Inferior parietal cortex (tissue), 1 donor: ENCODE results near the gene SAMD10.

Source experiments
- DNase-seq: peaks from one replicate; pipeline ENCODE4 v3.0.0-alpha.2; 2016; ENCODE audit errors: extremely low spot score

Gene SAMD10

DNA sequence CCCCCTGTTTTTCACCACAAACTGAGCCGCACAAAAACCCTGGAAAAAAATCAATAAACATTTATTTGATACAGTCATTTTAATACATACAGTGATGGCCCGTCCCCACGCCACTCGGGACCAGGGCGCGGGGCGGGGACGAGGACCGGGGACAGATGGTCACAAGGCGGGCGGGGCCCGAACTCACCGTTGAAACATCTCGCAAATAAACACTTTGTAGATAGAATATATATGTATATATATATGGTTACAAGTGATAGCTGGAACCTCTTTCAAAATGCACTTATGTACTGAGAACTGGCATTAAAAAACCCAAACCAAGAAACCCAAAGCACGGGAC lies 22.8 kb downstream of the SAMD10 start:
- DNase-seq = no peak

DNA sequence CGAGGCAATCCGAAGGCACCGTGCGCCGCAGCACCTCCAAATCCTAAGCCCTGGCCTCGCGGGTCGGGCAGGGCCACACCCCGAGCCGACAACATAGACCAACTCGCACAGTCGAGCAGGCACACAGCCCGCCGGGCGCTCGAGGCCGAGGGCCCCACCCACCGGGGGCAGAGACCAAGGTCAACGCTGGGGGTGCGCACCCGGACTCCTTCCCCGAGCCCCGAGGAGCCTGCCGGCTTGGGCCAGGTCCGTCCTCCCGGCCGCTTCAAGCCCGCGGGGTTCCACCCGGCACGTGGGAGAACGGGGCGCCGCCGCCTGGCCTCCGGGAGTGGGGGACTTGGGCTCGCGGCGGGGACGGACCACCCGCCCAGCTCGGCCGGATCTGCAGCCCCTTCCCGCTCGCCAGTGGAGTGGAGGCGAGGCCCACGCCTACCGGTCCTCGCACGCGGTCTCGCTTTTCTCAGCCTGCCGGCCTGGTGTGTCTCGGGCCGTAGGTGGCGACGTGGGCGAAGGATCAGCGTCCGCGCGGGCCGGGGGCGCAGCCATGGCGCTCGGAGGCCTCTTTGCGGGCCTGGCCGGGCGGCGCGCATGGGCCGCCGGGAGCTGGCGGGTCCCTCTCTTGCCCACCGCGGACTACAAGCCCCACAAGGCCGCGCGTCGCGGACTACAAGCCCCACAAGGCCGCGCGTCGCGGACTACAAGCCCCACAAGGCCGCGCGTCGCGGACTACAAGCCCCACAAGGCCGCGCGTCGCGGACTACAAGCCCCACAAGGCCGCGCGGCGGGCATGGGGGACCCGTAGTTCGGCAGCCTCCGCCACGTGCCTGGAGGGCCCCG lies 23.4 kb downstream of the SAMD10 start, which contains the start of gene UCKL1:
Gene UCKL1, minus strand, starts transcription at position 590 of the 837 bp plus-strand sequence. Its CDS starts 44 bp downstream, at position 546.
- peak; percentile 77 for DNase-seq

DNA sequence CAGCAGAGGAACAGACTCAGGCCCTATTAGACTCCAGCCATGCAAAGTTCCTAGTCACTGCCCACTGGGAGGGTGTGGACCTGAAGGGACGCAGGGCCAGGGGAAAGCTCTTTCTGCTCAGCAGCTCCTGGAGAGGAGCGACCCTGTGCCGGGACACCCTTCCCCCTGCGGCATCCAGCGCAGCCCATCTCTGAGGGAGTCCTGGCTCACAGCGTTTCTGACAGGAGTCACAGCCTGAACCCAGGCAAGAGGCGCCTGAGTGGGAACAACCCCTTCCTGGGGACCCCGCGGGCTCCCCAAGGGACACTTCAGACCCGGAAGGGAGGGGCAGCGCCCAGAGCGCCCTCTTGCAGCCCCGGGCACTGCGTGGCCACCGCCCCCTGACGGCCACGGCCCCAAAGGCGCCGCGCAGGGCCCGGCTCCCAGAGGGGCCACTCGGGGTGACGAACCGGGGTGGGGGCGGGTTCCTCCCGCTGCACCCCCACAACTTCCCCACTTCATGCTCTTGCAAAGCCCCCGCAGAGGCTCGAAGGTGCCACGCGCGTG lies 24.1 kb downstream of the SAMD10 start:
- peak; percentile 24 for DNase-seq

DNA sequence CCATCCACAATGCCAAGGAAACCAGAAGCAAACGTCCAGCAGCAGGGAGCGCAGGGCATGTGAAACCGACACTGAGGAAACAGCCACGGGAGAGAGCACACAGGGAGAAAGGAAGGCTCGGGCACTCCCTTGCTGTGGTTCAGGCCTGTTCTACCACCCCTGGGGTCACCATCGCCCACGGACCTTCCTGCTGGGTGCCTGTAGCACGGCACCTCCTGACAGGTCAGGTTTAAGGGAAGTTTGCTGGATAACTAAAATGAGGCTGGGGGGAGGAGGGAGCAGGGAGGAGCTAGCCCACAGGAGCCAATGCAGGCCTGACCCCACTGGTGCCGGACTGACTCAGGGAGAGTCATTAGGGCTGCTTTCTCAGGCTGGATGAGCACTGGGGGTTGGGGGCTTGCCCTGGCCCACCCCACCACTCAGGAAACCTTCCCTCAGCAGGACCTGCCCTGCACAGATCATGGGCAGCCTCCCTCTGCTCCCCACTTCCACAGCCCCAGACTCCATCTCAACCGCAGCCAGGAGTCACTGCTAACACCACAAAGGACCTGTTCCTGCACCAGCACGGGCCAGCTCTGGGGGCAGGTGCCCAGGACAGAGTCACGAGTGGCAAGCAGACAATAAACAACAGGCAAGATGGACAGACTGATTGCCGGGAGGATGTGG lies 25.5 kb downstream of the SAMD10 start:
- DNase-seq = no peak

DNA sequence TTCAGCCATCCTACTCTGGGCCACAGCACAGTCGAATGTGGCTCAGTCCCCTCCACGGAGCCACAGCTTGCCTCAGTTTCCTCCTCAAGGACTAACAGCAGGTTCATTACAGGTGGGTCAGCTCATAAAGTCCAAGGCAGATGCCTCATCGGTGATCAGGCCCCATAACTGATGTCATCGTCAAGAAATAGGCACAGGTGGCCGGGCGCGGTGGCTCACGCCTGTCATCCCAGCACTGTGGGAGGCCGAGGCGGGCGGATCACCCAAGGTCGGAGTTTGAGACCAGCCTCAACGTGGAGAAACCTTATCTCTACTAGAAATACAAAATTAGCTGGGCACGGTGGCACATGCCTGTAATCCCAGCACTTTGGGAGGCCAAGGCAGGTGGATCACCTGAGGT lies 26.7 kb downstream of the SAMD10 start:
- DNase-seq = no peak

DNA sequence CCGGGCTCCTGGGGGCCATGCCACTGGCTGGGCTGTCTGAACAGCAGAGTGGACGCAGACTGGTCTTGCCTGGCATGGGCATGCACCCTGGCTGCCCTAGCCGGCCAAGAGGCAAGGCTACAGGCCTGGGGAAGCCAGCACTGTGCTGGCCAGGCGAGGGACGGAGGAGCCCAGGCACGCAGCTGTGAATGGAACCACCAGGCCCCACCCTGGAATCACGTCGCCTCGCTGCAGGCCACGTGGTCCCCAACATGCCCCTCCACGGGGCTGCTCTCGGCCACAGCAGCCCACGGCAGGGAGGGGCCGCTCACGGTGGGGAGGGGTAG lies 27.3 kb downstream of the SAMD10 start:
- no peak for DNase-seq

DNA sequence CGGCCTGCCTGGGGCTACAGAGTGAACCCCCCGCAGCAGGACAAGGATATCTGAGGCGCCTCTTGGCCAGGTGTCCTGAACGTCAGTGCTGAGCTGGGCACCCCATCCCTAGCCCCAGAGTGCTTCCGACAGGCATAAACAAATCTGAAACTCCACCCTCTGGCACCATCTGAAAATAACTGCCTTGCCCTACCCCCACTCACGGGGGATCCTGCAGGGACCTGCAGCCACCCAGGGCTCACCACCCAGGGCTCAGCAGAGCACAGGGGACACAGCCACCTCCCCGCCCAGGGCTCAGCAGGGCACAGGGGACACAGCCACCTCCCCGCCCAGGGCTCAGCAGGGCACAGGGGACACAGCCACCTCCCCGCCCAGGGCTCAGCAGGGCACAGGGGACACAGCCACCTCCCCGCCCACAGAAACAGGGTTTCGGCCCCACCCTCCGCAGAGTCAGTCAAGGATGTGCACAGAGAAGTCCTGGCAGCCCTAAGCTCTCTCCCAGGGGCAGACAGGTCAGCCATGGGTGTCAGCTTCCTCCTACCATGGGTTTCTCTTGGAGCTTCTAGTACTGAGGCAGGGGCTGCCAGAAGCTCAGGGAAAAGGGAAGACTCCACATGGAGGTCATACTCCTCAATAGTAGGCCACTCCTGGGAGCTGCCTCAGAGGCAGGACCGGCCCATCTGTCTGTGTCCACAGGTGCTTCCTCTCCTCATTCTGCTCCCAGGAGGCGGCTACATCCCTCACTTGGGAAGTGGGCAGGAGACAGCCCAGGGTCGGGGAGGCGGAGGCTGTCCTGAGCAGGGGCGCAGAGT lies 27.8 kb downstream of the SAMD10 start:
- no peak for DNase-seq

DNA sequence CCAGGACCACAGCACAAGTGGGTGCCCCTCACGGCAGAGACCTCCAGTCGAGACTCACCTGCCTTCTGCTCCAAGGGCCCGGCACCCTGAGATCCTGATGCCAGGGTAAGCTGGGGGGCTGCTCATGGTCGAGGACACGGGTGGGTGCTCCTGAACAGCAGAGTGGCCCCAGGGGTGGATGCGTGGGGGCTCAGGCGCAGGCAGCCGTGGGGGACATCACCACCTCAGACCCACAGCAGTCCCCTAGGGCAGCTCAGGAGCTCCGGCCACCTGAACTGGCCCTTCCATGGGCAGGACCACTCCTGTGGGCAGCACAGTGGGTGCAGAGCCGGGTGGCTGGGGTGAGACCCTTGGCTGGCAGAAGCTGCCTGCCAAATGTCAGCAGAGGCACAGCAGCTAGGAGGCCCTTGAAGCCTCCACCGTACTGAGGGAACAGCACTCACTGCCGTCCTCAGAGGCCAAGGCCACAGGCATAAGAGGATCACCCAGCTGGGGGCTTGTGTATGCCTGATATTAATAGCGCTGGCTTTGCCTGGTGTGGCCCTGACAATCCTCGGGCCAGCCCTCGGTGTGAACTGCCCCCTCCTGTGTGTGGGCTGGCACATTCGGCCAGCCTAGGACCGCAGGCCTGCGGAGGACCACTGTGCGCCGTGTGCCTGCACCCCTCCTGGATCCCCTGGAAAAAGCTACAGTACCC lies 28.6 kb downstream of the SAMD10 start:
- no peak for DNase-seq

DNA sequence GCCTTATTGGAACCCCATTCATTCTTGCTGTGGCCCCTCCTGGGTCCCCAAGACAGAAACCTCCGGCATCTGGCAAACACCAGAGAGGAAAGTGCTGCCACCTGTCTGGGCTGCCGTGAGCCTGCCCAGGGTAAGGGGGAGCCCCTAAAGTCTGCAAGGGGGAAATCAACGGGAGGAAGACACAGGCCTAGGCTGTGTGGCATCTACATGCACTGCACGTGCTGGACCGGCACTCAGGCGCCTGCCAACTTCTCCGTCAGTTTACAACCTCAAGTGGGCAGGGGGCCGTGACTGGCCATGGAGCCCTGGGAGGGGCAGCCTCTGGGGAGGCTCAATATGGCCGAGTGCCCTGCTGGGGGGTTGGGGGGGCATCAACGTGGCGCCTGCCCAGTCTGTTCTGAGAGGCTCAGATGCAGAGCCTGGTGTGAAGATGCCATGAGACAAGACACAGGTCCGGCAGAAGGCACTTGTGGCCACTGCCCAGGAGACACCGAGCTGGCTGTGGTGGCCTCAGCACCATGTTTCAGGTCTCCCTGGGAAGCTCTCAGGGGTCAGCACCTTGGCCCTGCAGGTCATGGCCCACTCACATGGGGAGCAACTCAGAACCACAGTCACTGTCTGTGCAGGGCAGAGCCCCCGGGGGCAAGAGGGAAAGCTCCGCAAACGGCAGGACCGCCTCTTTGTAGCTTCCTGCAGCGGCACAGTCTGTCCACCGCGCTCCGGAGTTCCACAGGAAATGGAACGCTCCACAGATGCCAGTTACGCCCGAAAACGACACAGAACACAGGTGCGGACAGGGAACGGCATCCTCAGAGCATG lies 31.6 kb downstream of the SAMD10 start:
- DNase-seq = no peak

DNA sequence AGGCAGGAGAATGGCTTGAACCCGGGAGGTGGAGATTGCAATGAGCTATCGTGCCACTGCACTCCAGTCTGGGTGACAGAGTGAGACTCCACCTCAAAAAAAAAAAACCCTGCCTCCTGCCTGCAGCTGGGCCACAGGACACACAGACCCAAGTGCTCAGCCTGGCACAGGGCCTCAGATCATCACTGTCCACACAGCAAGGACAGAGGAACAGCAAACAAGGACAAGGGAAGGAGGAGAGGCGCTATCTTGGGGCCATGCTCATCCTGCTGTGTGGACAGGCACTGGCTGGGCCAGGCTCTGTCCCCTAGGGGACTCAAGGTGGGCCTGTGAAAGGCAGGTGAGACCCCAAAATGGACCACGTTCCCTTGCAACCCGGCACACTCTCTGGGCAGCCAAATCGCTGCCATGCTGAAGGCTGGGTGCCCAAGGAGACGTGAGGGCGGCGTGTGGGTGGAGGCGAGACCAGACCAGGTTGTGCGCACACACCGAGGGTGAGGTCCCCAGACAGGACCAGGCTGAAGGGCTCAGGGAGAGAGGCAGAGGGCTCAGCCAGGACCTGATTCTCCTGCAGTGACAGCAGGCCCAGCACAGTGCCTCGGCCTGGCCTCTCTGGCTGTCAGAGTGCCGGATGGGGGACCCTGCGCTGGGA lies 32.3 kb downstream of the SAMD10 start:
- DNase-seq = no peak

DNA sequence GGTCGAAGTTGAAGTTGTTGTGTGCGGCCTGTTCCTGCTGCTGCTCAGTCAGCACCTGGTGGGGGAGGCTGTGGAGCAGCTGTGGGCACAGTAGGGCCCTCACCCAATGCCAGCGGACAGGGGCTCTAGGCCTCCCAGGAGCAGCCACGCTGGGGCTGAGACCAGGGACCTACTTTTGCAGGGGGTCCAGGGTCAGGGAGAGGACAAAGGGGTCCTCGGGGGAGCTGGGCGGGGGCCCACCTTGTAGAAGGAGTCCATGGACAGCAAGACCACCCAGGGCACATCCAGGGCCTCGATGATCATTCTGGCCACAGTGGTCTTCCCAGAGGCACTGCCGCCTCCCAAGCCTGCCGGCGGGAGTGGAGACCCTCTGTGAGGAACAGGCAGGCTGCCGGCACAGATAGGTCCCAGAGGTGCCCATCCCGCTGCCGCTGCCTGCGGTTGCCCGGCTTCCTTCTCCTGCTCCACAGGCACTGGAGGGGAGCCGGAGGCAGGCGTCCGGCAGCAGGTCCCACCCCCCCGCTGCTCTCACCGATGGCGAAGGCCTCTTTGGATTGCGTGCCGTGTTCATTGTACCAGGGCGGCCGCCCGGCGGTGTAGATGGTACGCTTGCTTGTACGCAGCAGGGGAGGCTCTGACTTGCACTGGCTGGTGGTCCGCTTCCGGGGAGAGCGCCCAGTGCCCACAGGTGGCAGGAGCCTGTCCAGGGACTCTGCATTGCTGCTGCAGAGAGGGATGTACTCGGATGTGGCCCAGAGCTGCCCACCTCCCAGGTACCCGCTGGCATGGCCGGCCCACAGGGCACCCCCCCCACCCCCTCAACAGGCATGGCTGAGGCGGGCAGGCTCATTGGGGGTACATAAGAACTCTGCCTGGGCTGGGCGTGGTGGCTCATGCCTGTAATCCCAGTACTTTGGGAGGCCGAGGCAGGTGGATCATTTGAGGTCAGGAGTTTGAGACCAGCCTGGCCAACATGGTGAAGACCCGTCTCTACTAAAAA lies 33.2 kb downstream of the SAMD10 start:
- no peak for DNase-seq

DNA sequence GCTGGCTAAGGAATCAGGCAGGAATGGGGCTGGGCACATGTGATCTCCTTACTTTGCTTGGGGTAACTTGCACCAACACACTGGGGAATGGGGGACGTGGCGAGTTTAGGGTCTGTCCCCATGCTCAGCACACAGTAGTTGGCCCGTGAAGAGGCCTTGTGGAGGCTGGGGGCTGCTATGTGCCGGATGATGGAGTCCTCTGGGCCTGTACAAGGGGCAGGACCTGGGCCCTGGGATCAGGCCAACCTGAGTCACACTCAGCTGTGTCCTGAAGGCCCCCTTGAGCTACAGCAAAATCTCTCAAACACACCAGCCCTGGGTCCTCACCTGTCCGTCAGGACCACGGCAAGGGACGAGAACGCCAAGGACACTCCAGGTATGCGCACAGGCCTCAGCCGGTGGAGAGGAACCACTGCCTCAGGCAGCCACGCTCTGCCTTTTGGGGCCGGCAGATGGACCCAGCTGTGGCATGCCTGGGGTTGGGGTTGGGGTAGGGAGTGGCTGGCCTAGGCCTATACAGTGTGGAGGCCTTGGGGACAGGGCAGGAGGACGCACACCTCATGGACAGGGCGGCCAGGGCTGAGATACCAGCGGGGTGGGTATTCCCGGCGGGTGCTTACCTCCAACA lies 34.3 kb downstream of the SAMD10 start:
- no peak for DNase-seq

DNA sequence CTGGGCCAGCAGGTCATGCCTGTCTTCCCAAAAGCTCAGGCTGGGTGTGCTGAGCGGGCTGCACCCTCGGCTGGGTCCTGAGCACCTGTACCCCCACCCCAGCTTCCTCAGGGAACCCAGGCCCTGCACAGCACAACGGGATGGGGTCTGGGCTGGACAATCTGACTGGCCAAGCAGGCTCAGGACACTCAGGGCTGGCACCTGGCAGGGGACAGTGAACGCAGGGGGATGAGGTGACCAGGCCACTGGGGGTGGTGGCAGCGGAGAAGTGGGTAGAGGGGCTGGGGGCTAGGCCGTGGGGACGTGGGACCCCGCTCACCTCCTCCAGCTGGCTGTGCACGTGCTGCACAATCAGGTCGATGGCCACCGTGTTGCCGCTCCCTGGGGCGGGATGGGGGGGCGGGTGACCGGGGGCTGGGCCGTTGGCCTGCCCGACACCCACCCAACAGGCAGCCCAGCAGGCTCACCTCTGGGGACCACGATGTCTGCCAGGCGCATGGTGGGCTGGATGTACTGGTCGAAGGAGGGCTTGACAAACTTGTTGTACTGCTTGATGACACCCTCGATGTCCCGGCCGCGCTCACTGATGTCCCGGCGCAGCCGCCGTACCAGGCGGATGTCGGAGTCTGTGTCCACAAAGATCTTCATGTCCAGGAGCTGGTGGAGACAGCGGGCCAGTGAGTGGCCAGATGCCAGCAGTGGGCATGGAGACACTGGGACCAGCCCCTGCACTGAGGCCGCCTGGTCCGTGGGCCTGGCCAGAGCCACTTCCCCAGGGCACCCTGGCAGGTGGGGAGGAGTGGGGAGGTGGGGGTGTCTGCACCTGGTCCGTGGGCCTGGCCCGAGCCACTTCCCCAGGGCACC lies 35.1 kb downstream of the SAMD10 start:
- DNase-seq = no peak

DNA sequence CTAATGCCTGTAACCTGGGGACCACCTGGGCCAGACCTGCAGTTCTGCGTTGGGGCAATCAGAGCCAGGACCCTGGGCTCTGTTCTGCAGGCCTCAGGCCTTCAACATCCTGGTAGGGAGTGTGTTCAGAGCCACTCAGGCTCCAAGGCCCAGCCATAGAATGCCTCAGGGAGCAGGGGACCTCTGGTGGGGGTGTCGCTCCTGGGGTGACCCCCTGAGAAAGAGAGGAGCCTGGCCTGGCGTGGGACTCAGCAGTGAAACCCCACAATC lies 35.7 kb downstream of the SAMD10 start:
- no peak for DNase-seq

DNA sequence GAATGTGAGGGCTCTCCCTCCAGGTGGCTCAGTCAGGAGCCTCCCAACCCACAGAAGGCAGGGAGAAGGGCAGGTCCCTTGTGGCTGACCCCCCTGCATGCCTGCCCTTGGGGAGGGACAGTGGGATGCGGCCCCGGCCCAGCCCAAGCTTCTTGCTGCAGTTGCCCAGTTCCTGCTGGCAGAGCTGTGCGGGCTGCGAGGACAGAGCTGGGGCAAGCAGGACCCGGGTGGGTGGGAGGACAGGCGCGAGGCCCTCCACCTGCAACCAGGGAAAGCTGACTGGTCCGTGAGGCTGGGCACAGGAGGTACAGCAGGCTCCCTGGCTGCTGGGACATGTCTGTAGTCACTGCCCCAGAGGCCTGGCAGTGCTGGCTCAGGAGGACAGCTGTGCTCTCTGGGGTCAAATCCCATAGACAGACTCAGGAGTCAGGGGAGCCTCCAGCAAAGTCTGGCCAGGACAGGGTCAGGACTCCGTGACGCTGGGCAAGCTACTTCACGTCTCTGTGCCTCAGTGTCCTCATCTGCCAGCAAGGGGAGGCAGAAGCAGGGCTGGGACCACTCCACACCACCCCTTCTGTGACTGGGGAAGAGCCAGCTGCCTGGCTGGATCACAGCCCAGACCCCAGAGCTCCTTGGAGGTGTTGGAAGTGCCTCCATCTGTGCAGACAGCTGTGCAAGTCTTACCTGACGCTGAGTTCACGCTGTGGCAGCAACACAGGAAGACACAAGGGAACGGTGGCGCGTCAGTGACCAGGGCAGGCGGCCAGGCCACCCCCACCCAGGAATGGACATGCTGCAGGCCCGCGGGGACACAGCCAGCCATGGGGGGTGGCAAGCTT lies 36.3 kb downstream of the SAMD10 start:
- no peak for DNase-seq

DNA sequence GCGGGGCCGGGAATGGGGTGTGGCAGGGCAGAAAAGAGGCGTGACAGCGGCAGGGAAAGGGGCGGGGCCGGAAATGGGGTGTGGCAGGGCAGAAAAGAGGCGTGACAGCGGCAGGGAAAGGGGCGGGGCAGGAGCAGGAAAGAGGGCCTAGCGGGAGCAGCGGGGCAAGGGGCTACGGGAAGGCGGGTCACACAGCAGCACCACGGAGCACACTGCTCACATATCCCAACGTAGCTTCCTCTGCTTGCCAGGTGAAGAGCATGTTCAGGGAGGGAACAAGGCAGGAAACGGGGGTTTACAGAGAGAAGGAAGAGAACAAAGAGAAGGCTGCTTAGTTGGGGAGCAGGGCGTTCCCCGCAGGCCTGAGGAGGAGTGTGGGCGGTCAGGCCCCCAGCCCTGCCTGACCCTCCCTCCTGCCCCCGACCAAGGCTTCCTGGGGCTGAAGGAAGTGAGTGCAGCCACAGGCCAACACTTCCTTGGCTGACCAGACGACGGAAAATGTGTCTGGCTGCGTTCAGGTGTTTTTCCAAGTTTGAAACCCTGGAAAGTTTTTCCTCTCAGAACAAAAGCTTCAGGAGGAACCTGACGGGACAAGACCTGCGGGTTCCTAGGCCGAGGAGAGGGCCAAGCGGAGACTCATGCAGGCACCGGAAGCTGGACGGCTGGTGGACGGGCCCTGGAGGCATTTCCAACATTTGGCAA lies 37.0 kb downstream of the SAMD10 start:
- no peak for DNase-seq
